ENCODE results near the gene BCL2L1. TPM values are rescaled to one million over a fixed set of nuclear protein-coding genes. Genes with fewer than 3 reads are reported as not detected.

The BCL2L1 gene
- total RNA-seq, 1 donor from 2014 or later = 200 TPM

DNA sequence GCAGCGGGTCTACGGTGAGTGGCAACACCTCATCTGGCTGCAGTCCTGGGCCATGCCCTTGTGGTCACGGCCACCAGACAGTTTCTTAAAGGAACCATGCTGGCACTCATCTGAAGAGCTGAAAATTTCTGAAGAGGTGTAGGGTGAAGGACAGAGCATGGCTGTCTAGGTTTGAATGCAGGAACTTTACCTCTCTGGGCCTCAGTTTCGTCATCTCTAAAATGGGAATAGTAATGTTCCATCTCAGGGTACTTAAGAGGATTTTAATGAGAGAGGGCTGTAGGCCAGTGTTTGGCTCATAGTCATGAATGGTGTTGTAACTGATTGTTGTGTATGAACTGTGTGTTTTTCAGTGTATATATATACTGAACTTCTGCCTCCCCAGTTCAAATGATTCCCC lies 79.1 kb downstream of the BCL2L1 start:
- no peak for DNase-seq (ENCODE audit: low spot score in 2 of 2)
- no peak overlapping the region for H3K27ac ChIP-seq
- no peaks in the 10 kb centered on the region for H3K9me3 ChIP-seq
- H3K4me1 ChIP-seq = no peaks in the 10 kb centered on the region
- no peaks in the 10 kb centered on the region for H3K36me3 ChIP-seq
- intact Hi-C loops (cut with DNase I) = no loop called here
- TF ChIP-seq, protein P1, sequence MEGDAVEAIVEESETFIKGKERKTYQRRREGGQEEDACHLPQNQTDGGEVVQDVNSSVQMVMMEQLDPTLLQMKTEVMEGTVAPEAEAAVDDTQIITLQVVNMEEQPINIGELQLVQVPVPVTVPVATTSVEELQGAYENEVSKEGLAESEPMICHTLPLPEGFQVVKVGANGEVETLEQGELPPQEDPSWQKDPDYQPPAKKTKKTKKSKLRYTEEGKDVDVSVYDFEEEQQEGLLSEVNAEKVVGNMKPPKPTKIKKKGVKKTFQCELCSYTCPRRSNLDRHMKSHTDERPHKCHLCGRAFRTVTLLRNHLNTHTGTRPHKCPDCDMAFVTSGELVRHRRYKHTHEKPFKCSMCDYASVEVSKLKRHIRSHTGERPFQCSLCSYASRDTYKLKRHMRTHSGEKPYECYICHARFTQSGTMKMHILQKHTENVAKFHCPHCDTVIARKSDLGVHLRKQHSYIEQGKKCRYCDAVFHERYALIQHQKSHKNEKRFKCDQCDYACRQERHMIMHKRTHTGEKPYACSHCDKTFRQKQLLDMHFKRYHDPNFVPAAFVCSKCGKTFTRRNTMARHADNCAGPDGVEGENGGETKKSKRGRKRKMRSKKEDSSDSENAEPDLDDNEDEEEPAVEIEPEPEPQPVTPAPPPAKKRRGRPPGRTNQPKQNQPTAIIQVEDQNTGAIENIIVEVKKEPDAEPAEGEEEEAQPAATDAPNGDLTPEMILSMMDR (IDR thresholded peaks at IDR 0.05) = no peak
- H3K27me3 ChIP-seq = no peaks in the 10 kb centered on the region
- H3K4me3 ChIP-seq = no peak overlapping the region

GRCh38 chr20:31642837-31643236 lies 79.8 kb downstream of the BCL2L1 start:
- DNase-seq (ENCODE audit: low spot score in 2 of 2) = no peak
- intact Hi-C loops (cut with DNase I) = no loop called here
- TF ChIP-seq, protein P1 (IDR thresholded peaks at IDR 0.05) = no peak
- Histone ChIP-seq H3K9me3 (no peaks in the 10 kb centered on the region), H3K27me3 (no peaks in the 10 kb centered on the region), H3K36me3 (no peaks in the 10 kb centered on the region), H3K4me1 (no peaks in the 10 kb centered on the region), H3K27ac (no peak overlapping the region), H3K4me3 (no peak overlapping the region)

DNA sequence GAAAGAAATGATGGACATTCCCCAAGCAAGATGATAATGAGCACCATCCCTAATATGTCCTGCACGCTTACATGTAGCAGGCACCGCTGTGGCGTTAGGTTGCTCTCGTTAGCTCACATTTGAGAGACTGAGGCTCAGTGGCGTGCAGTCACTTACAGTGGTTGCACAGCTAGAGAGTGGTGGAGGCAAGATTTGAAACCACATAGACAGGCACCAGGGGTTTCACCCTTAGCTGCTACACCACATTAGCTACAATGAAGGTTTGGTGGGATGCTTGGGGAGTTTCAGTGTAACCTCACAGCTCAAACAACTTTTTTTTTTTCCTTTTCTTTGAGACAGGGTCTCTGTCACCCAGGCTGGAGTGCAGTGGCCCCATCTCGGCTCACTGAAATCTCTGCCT lies 81.3 kb downstream of the BCL2L1 start:
- intact Hi-C loops (cut with DNase I) = no loop called here

DNA sequence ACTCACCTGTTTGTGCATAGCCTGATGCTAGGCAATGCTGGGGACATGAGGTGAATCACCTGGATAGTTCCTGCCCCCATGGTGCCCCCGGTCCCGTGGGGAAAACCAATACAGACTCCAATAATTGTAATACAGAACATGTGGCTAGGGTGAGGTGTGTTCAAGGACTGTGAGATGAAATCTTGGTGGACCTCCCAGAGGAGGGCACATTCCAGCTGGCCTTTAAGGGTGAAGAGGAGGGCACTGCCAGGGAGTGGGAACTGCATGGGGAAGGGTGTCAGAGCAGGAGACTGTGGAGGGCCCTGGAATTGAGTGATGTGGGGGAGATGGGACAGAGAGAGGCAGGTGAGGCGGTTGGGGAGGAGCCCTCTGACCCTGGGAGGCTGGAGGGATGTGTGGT lies 82.4 kb downstream of the BCL2L1 start:
- intact Hi-C loops (cut with DNase I) = no loop called here
- no peak overlapping the region for H3K4me3 ChIP-seq
- no peaks in the 10 kb centered on the region for H3K27me3 ChIP-seq

More for the DNA sequence above, 81.3 kb downstream of the BCL2L1 start:
- no peak overlapping the region for H3K27ac ChIP-seq
- no peaks in the 10 kb centered on the region for H3K4me1 ChIP-seq
- H3K27me3 ChIP-seq = no peaks in the 10 kb centered on the region
- H3K36me3 ChIP-seq = no peaks in the 10 kb centered on the region
- TF ChIP-seq, protein P1 (IDR thresholded peaks at IDR 0.05) = no peak
- H3K9me3 ChIP-seq = no peaks in the 10 kb centered on the region
- no peak for DNase-seq (ENCODE audit: low spot score in 2 of 2)
- H3K4me3 ChIP-seq = no peak overlapping the region

DNA sequence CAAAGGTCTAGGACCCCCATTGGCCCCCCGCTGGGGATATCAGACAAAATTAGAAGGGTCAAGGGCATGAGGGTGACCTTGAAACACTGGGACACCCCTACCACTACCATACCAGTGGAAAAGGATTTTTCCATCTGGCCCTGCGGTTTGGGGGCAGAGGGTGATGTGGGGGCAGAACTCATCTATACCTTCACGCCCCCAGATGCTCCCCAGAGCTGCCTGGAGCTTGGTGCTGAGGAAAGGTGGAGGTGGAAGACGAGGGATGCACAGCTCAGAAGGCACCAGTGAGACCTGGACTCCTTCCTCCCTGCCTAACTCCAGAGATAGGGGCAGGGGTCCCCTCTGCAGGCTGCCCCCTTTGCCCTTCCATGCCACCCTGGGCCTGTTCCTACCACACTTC lies 83.9 kb downstream of the BCL2L1 start:
- TF ChIP-seq, protein P1 (IDR thresholded peaks at IDR 0.05) = no peak
- no peak for DNase-seq (ENCODE audit: low spot score in 2 of 2)
- Histone ChIP-seq H3K36me3 (no peaks in the 10 kb centered on the region), H3K27ac (no peak overlapping the region), H3K4me1 (no peaks in the 10 kb centered on the region), H3K27me3 (no peaks in the 10 kb centered on the region), H3K9me3 (no peaks in the 10 kb centered on the region), H3K4me3 (no peak overlapping the region)
- intact Hi-C loops (cut with DNase I) = no loop called here

More for the DNA sequence above, 82.4 kb downstream of the BCL2L1 start:
- Histone ChIP-seq H3K9me3 (no peaks in the 10 kb centered on the region), H3K4me1 (no peaks in the 10 kb centered on the region), H3K36me3 (no peaks in the 10 kb centered on the region), H3K27ac (no peak overlapping the region)
- TF ChIP-seq, protein P1 (IDR thresholded peaks at IDR 0.05) = no peak
- no peak for DNase-seq (ENCODE audit: low spot score in 2 of 2)

DNA sequence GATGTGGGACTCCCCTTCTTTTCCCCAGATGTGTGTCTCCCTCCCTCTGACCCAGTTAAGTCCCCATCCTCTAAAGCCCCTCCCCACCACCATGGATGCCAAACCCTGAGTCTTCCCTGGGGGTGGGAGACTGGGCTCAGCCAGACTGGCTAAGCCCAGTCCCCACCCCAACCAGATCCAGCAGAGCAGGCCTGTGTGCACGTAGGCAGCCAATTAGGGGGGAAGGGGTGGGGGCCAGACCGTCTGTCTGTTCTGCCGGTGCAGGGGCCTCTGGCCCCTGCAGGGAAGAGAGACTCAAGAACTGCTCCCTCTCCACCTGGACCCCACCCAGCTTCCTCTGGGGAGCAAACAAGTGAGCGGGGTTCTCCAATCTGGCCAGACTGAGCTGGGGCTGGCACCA lies 84.4 kb downstream of the BCL2L1 start:
- no peak for DNase-seq (ENCODE audit: low spot score in 2 of 2)
- Histone ChIP-seq H3K9me3 (no peaks in the 10 kb centered on the region), H3K4me1 (no peaks in the 10 kb centered on the region), H3K27ac (no peak overlapping the region), H3K4me3 (no peak overlapping the region), H3K27me3 (no peaks in the 10 kb centered on the region), H3K36me3 (no peaks in the 10 kb centered on the region)
- TF ChIP-seq, protein P1 (IDR thresholded peaks at IDR 0.05) = no peak
- intact Hi-C loops (cut with DNase I) = no loop called here

Data from ascending aorta (tissue), 2 donors.